ENCODE measurements around the gene FGD4.

- TF ChIP-seq CTCF (IDR thresholded peaks at IDR 0.05; ENCODE audit: extremely low read depth in 1 of 2, insufficient read depth in 1 of 2, low read depth in 1 of 2, low read length in 2 of 2) (no peak), EZH2 (IDR thresholded peaks at IDR 0.05; ENCODE audit: borderline replicate concordance, low read depth, low read length, severe bottlenecking) (no peak), POLR2A (IDR thresholded peaks at IDR 0.05; ENCODE audit: low read depth, low read length) (no peak), FOS (IDR thresholded peaks at IDR 0.05; ENCODE audit: borderline replicate concordance, insufficient read depth, low read length) (no peak)
Measured at GRCh38 chr12:32532422-32532821, 133.1 kb downstream of the FGD4 start.

Data from endothelial cell of umbilical vein (primary cell).